ENCODE results near the gene DTHD1.

DTHD1 gene

GRCh38 chr4:36281384-36282106 is at the start of gene DTHD1:
Gene DTHD1, plus strand, starts transcription at chr4:36281616. Its CDS starts 143 bp downstream, at chr4:36281759.
- no peak for DNase-seq (ENCODE audit: low spot score)

DNA sequence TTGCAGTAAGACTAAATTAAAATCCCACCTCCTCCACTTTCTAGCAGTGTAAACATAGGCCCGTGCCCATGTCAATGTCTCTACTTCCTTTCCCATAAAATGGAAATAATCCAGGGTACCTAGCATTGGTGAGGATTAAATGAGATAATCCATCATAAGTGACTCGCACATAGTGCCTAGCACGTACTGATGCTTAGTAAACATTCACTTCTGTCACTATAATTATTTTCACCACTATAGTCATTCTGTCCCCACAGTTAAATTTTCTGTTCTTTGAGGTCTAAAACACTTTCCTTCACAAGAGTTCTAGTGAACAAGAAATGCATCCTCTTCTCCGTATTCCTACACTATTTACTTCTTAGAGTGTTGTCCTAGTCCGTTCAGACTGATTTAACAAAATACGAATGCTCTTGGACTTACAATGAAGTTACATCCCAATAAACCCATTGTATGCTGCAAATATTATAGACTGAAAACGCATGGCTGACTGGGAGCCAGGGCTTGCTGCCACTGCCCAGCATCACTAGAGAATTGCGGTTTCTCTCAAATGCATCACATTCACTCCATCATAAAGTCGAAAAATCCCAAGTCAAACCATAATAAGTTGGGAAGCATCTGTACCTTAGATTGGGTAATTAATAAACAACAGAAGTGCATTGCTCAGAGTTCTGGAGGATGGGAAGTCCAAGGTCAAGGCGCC is 47.7 kb upstream of the DTHD1 start:
- DNase-seq (ENCODE audit: low spot score): no peak

DNA sequence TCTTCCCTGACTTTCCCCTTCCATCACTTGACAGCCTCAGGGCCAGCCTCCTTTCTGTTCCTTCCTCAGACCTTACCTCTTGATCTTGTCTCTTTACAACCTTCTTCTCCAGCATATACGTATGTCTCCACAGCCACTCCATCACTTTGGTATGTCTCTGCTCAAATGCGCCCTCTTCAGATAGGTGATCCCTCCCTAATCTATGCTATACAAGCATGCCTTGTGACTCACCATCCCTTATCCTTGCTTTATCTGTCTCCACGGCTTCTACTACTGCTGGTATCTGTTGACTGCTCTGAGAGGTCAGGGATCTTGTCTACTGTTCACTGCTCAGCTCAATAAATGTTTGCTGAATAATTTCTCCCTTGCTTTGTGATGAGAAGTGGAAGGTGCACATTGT is 46.1 kb upstream of the DTHD1 start:
- DNase-seq (ENCODE audit: low spot score): no peak

DNA sequence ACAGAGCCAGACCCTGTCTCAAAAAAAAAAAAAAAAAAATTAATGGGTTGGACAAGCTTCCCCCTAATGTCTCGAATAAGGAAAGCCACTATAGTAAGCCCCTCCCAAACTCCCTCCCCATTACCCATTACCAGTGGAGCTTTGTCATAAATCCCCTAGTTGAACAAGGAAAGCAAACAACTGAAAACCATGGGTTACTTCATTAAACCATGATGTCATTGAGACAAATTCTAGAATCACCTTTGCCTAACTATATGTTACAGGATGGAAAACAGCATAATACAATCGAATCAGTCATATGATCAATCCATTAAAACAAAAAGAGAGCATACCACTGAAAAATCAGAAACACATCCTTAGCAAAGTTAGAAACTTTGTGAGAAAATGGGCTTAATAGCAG is 45.3 kb upstream of the DTHD1 start:
- DNase-seq (ENCODE audit: low spot score): no peak

GRCh38 chr4:36237366-36238313 is 43.8 kb upstream of the DTHD1 start:
- DNase-seq (ENCODE audit: low spot score): no peak

DNA sequence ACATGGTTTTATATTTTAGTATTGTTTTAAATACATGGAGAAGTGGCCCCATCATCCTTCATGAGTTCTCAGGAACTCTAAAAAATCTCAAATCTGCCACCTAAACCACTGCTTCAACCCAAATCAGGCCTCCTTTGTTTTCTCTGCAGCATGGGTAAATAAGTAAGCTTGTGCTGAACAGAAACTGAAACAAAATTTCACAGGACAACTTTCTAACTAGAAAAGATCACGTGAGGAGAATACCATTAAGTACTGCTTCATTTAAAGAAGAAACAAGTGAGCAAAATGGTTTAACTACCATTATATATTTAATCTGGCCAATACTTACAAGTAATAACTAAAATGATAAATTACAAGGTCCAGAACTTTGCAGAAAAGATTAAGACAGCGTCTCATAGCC is 39.6 kb upstream of the DTHD1 start:
- DNase-seq (ENCODE audit: low spot score): peak; percentile 37

- DNase-seq (ENCODE audit: low spot score): no peak
These were observed 38.6 kb upstream of the DTHD1 start for GRCh38 chr4:36242629-36243354.

- peak; percentile 25 for DNase-seq (ENCODE audit: low spot score)
These were observed 37.8 kb upstream of the DTHD1 start for GRCh38 chr4:36243355-36244256.

- peak; percentile 83 for DNase-seq (ENCODE audit: low spot score)
These were observed 36.9 kb upstream of the DTHD1 start, which contains the start of gene ARAP2 for GRCh38 chr4:36244257-36245082. Gene ARAP2, minus strand, starts transcription at chr4:36244514. Its CDS starts 15,028 bp downstream, at chr4:36229486.

GRCh38 chr4:36249610-36250009 is 31.8 kb upstream of the DTHD1 start:
- DNase-seq (ENCODE audit: low spot score): no peak

DNA sequence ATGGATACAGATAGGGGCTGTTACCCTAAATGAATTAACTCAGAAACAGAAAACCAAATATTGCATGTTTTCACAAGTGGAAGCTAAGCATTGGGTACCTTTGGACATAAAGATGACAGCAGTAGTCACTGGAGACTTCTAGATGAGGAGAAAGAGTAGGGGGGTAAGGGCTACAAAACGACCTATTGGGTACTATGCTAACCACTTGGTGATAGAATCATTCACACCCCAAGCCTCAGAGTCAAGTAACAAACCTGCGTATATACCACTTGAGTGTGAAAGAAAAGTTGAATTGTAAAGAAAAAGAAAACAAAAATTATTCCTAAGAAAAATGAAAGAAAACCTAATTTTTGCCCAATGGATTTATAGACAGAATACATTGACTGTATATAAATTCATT is 29.4 kb upstream of the DTHD1 start:
- no peak for DNase-seq (ENCODE audit: low spot score)

DNA sequence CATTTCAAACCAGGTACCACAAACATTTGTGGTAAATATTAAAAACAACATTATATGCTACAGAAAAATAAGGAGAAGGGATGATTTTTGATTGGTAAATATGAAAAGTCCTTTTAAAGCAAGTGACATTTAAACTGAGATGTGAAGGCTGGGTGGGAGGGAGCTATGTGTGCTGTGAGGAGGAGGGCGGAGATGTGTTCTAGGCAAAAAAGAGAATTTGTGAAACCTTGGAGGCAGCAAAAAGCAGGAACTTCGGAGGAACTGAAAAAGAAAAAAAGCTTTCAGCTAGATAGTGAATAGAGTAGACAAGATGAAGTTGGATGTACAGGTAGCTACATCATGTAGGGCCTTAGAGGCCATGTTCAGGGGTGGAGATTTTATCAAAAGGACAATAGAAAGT is 27.0 kb upstream of the DTHD1 start:
- DNase-seq (ENCODE audit: low spot score): no peak

- DNase-seq (ENCODE audit: low spot score): peak; percentile 36
These were observed 25.8 kb upstream of the DTHD1 start for GRCh38 chr4:36255577-36255976.

DNA sequence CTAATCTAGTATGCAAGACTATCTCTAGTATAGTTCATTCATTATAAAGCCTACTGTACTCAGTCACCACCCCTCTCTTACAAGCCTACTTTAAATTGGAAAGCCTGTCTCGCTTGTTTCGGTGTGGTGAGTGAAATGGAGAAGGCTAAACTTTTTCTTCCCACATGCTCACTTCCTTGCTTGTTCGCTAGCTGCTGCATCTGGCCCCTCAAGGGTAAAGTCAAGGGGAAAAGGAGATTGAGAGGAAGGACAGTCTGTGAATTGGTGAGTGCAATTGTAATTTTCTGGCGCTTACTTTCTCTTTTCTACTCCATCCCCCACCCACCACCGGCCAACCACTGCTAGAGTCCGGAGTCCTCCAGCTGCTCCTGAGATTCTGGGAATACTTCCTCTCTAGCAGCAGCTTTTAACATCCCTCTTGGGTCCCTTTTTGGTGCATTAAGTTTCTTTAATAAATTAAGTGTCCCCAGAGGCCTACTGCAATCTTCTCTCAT is 25.0 kb upstream of the DTHD1 start:
- DNase-seq (ENCODE audit: low spot score): no peak

- no peak for DNase-seq (ENCODE audit: low spot score)
These were observed 20.7 kb upstream of the DTHD1 start for GRCh38 chr4:36260731-36261130.

- no peak for DNase-seq (ENCODE audit: low spot score)
These were observed 17.1 kb upstream of the DTHD1 start for GRCh38 chr4:36264207-36264826.

DNA sequence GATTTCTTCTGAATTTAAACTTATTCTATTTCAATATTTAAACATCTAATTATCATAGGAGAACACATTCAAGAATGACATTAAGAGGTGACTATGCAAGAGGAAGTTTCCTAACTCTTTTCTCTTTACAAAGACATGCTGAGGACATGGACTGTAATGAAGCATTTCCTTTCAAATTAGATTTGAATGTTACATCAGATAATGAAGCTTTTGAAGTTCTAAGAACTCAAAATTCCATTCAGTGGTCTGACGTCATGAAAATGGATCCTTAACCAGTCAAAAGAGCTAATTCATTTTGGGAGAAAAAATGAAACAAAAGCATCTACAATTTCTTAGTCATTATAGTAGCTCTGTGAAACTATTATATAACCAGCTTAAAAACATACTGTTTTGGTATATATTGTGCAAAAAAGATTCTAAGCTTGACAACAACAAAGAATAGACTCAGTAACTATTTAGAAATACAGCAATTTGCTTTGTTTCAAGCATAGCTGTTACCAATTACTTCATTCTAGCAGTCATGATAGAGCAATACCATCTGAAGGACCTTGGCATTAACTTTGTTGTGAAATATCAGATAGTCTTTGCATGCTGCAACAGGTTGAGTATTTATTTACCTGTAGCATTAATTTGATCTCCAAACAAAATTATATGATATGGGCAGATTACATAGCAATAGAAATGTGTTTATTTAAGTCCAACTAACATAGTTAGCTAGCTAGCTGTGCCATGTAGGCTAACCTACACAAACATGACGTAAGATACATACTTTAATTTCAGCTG is 13.7 kb upstream of the DTHD1 start:
- no peak for DNase-seq (ENCODE audit: low spot score)

DNA sequence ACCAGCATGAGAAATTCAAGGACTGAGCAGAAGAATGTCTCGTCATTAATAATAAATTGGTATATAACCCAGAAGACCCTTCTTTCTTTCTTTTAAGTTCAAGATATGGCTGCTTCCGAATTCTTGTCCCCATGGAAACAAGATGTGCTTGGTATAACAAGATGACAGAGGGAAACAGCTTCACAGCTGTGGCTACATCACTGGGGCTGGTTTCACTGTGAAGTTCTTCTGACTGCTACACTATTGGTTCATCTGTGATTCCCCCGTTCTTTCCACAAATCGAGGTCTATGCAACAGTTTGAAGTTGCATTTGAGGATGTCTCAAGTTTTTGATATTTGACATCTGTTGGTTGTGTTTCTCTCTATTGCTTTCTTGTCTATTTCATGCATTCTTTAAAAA is 12.3 kb upstream of the DTHD1 start:
- DNase-seq (ENCODE audit: low spot score): no peak

All from germinal center (tissue), 1 donor.